ENCODE data around the gene INHBA. TPM values are rescaled to one million over a fixed set of nuclear protein-coding genes. Genes with fewer than 3 reads are reported as not detected.

INHBA gene
- total and polyA plus RNA-seq, 9 of the 15 experiments (the other 6 are each of a cell fraction or from before 2014, with no cell fraction given): 0.02 to 0.04 TPM; not detected in 7

- ChIA-PET POLR2A (no interaction called here), CTCF (ENCODE audit: low intra/inter-chr PET ratio) (no interaction called here)
- no peaks in the 10 kb centered on the region for H3K9me3 ChIP-seq (replicated peaks; ENCODE audit: control insufficient read depth, insufficient read depth, low read depth, low read length)
- no peaks in the 10 kb centered on the region for H3K27me3 ChIP-seq (ENCODE audit: control insufficient read depth in 2 of 2, insufficient read depth in 2 of 2, low read length in 2 of 2)
- no peaks in the 10 kb centered on the region for H3K79me2 ChIP-seq (ENCODE audit: control insufficient read depth, insufficient read depth, low read length)
- intact Hi-C loops (cut with micrococcal nuclease) (no loop called here), in situ Hi-C loops (cut with MboI) (no loop called here)
- H2AFZ ChIP-seq (ENCODE audit: low read depth, low read length): no peak overlapping the region
- H4K20me1 ChIP-seq (replicated peaks; ENCODE audit: control insufficient read depth, insufficient read depth, low read length): no peaks in the 10 kb centered on the region
- FAIRE-seq (no peak), DNase-seq (ENCODE audit: extremely low read depth in 1 of 4, low spot score in 3 of 4) (no peak), ATAC-seq (no peak)
- WGBS (ENCODE audit: insufficient coverage, low coverage, missing lambda C conversion rate): 2% methylated on average over 11 of the region's 11 CpGs
- H3K9ac ChIP-seq (ENCODE audit: insufficient read depth in 1 of 2, low read depth in 2 of 2, low read length in 2 of 2): no peak overlapping the region
- no peak overlapping the region for H3K4me3 ChIP-seq
- H3K4me2 ChIP-seq (ENCODE audit: insufficient read depth, low read length): no peak overlapping the region
- no TSS peak for BruUV-seq (replicated peaks)
- H3K4me1 ChIP-seq (replicated peaks in 1 of 2; ENCODE audit: control insufficient read depth in 2 of 2, insufficient read depth in 2 of 2, low read length in 2 of 2): no peaks in the 10 kb centered on the region
- H3K36me3 ChIP-seq (ENCODE audit: control insufficient read depth, insufficient read depth, low read length): no peaks in the 10 kb centered on the region
- no peak for TF ChIP-seq CUX1 (CRISPR knock-in tag; IDR thresholded peaks at IDR 0.05)
- no peak for TF ChIP-seq VEZF1 (CRISPR knock-in tag; IDR thresholded peaks at IDR 0.05)
- no peak for TF ChIP-seq ILF3 (IDR thresholded peaks at IDR 0.05; ENCODE audit: borderline replicate concordance)
- no peak for TF ChIP-seq HNRNPH1 (optimal IDR thresholded peaks at IDR 0.05; ENCODE audit: low read depth, low read length)
- no peak for TF ChIP-seq HNRNPUL1 (IDR thresholded peaks at IDR 0.05; ENCODE audit: low read length)
- TF ChIP-seq NR3C1 (CRISPR knock-in tag; IDR thresholded peaks at IDR 0.05): no peak
- TF ChIP-seq WHSC1 (IDR thresholded peaks at IDR 0.05; ENCODE audit: low read length): no peak
- no peak for TF ChIP-seq POLR2B (IDR thresholded peaks at IDR 0.05; ENCODE audit: low read depth, partially characterized antibody)
- no peak for TF ChIP-seq ATF6 (CRISPR knock-in tag; IDR thresholded peaks at IDR 0.05)
- no peak for TF ChIP-seq THRA (IDR thresholded peaks at IDR 0.05)
- no peak for TF ChIP-seq MNT (conservative IDR thresholded peaks at IDR 0.05)
- H3K27ac ChIP-seq (ENCODE audit: extremely low read depth, low read depth, low read length): no peak overlapping the region
- no peaks in the 10 kb centered on the region for H3K9me1 ChIP-seq (ENCODE audit: control insufficient read depth, insufficient read depth, low read length)
Measured at GRCh38 chr7:41716691-41717090, 13.8 kb upstream of the INHBA start.
